Right lobe of liver (tissue), 6 donors: Measurements from ENCODE around the gene SMPD1. TPM values are rescaled to one million over a fixed set of nuclear protein-coding genes. Genes with fewer than 3 reads are reported as not detected.
A peak's percentile ranks its signal among the peaks of the same experiment; 100 is the strongest.

Source experiments
- ATAC-seq, 4 donors: fragments of 200-7000 bp; cut with Tn5 transposase; one replicate each; pipeline ENCODE4 v1.9.1; 2020; ENCODE audit warnings: mild to moderate bottlenecking in 4 of 4, moderate library complexity in 4 of 4
- DNase-seq, 3 donors: peaks; one replicate each; pipeline ENCODE4 v3.0.0-alpha.2; 2020
- H3K27ac ChIP-seq, 3 donors: fragments of 200-600 bp; one replicate each; pipeline ENCODE4 v1.8.0; 2022
- H3K27me3 ChIP-seq, 2 donors: fragments of 200-600 bp; one replicate each; pipeline ENCODE4 v1.8.0; 2022
- H3K36me3 ChIP-seq, 4 donors: fragments of 200-600 bp; sonication (generic) in 1 of 4; one replicate each; pipeline versions ENCODE4 v1.5.1 to v1.8.0; 2017 to 2022; ENCODE audit warnings: control low read depth in 1 of 4
- H3K4me1 ChIP-seq, 4 donors: fragments of 200-600 bp; sonication (generic) in 1 of 4; one replicate each; pipeline versions ENCODE4 v1.5.1 to v1.8.0; 2017 to 2022; ENCODE audit warnings: control low read depth in 1 of 4
- H3K4me3 ChIP-seq, 3 donors: fragments of 200-600 bp; one replicate each; pipeline ENCODE4 v1.8.0; 2022
- H3K9me3 ChIP-seq, 4 donors: fragments of 200-600 bp; sonication (generic) in 1 of 4; one replicate each; pipeline versions ENCODE4 v1.5.1 to v1.8.0; 2017 to 2022; ENCODE audit warnings: control low read depth in 1 of 4
- POLR2A ChIP-seq: fragments of 450-650 bp; IDR thresholded peaks from one replicate; pipeline ENCODE4 v1.6.1; 2017; ENCODE audit warnings: antibody characterized with exemption, mild to moderate bottlenecking
- WGBS: methylation state at CpG from one replicate; pipeline ENCODE4 v1.1.6; 2018; ENCODE audit warnings: low coverage, low lambda C conversion rate; ENCODE audit not compliant: insufficient coverage; ENCODE audit errors: missing lambda C conversion rate; 5-methylcytosine and 5-hydroxymethylcytosine counted together
- intact Hi-C, 2 donors: fragments of 100-400 bp; cut with DNase I; formaldehyde crosslinking; loops; one replicate each; pipeline versions ENCODE4 v1.11.2 to v1.14.1; 2022
- total RNA-seq, 6 experiments: library from RNA; depleted of rRNA in 2 of 6; stranded (reverse); fragments of >200 nt in 2 of 6; fragmentation: NEBNext Ultra II Directional in 3 of 6; extraction: Animal tissue kit (Norgen Biotek cat#: 25700) in 3 of 6; gene quantifications; one replicate each; pipeline versions ENCODE4 v1.1.0 to v1.2.4, GENCODE V29; 2016 to 2023
- TF ChIP-seq, protein P1 (sequence below), 4 donors: fragments of 200-600 bp in 3 of 4; fragments of 450-650 bp in 1 of 4; IDR thresholded peaks; one replicate each; pipeline versions ENCODE4 v1.5.1 to v1.8.0; 2016 to 2022; ENCODE audit warnings: antibody characterized with exemption in 4 of 4, mild to moderate bottlenecking in 2 of 4
- donor health status: DM: no; HTN: yes; CAD: no.
- donor health status: DM: no; HTN: no; CAD: no.
- donor health status: DM: no; HTN: no; CAD: no.
- donor health status: DM: no; HTN: yes; CAD: no.
- donor health status: DM: no; HTN: yes; CAD: no.

Gene SMPD1
- total RNA-seq, 6 experiments from 2014 or later = 45.3 to 77.9 (median 57.3) TPM

DNA sequence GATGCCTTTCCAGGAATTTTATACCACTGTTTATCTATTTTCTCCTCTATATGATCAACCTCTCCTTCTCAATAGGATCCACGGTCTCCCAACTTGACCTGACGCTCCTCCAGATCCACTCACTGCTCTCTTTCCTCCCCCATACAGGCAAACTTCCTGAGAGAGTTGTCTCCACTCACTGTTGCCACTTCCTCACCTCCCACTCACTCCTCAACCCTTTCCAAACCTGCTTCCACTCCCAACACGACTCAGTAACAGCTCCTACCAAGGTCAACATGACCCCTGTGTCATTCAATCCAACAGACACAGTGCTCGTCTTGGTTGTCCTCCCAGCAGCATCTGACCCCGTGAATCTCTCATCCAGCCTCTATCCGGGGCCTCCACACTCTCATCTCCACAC is 25.5 kb downstream of the SMPD1 start:
- H3K36me3 ChIP-seq = no peaks in the 10 kb centered on the region
- H3K4me1 ChIP-seq = peaks cover 0 to 8% (median 3%) of the 10 kb centered on the region in 4 donors
- H3K4me3 ChIP-seq = no peak overlapping the region
- intact Hi-C loops = no loop called here
- ATAC-seq (no peak), DNase-seq (no peak)
- no peak for TF ChIP-seq POLR2A
- TF ChIP-seq, protein P1, sequence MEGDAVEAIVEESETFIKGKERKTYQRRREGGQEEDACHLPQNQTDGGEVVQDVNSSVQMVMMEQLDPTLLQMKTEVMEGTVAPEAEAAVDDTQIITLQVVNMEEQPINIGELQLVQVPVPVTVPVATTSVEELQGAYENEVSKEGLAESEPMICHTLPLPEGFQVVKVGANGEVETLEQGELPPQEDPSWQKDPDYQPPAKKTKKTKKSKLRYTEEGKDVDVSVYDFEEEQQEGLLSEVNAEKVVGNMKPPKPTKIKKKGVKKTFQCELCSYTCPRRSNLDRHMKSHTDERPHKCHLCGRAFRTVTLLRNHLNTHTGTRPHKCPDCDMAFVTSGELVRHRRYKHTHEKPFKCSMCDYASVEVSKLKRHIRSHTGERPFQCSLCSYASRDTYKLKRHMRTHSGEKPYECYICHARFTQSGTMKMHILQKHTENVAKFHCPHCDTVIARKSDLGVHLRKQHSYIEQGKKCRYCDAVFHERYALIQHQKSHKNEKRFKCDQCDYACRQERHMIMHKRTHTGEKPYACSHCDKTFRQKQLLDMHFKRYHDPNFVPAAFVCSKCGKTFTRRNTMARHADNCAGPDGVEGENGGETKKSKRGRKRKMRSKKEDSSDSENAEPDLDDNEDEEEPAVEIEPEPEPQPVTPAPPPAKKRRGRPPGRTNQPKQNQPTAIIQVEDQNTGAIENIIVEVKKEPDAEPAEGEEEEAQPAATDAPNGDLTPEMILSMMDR (IDR thresholded peaks at IDR 0.05) = no peak
- 87% methylated on average over 6 of the region's 6 CpGs for WGBS
- no peak overlapping the region for H3K27ac ChIP-seq
- no peaks in the 10 kb centered on the region for H3K27me3 ChIP-seq
- H3K9me3 ChIP-seq = no peaks in the 10 kb centered on the region

DNA sequence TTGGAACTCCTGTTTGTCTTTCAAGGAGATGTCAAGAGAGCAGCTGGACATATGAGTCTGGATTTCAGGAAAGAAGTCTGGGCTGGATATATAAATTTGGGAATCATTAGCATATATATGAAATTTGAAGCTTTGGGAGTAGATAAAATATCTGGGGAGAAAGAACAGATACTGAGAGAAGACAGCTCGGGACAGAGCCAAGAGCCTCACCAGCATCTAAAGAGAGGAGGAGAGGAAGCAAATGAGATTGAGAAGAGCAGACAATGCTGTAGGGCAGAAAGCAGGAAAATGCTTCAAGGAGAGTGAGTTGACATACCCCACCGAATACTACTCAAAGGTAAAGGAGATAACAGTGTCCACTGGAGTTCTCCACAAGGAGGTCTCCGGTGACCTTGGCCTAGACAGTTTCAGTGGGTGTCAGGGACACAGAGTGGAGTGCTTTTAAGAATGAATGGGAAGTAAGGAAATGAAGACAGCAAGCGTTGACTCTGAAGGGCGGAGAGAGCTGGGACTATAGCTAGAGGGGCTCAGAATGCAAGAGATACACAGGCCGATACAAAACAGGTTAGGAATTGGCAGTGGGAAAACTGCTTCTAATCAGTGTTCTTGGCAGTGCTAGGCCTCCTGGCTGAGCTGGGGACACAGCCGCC is 27.8 kb downstream of the SMPD1 start:
- ATAC-seq (peak in 1 of 4 donors; percentile 25), DNase-seq (no peak)
- Histone ChIP-seq H3K9me3 (no peaks in the 10 kb centered on the region), H3K36me3 (no peaks in the 10 kb centered on the region), H3K4me3 (peak overlapping the region; percentile 82 to 91 (median 83)), H3K27me3 (no peaks in the 10 kb centered on the region), H3K27ac (peak overlapping the region in 2 of 3 donors; percentile 62 to 76), H3K4me1 (peaks cover 0 to 8% (median 3%) of the 10 kb centered on the region in 4 donors)
- no peak for TF ChIP-seq POLR2A
- TF ChIP-seq, protein P1 (IDR thresholded peaks at IDR 0.05) = no peak
- intact Hi-C loops = no loop called here
- WGBS = 49% methylated on average over 6 of the region's 7 CpGs

DNA sequence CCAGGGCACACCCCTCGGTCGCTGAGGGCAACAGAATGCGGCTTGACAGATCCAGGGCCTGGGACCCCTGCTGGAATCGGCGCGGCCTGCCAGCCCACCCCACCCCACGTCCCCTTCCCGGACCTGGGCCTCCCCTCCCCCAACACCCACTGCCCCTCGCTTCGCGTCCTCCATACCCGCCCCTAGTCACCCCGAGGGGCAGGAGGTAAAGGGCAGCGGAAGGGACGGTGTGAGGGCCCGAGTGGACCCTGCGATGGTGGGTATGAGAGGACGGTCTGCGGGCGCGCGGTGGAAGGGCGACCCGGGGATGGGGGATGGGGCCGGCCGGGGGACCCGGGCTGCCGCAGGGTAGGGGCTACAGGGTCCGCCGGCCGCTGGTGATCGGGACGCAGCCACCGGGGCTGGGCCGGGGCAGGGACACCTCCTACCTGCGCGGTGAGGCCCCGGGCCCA is 28.3 kb downstream of the SMPD1 start:
- peak overlapping the region; percentile 82 to 91 (median 83) for H3K4me3 ChIP-seq
- intact Hi-C loops = no loop called here
- H3K27me3 ChIP-seq = no peaks in the 10 kb centered on the region
- WGBS = 0% methylated on average over 1 of the region's 38 CpGs
- peak overlapping the region; percentile 57 to 76 (median 62) for H3K27ac ChIP-seq
- ATAC-seq = peak; percentile 7 to 17 (median 9)
- TF ChIP-seq, protein P1 (IDR thresholded peaks at IDR 0.05) = no peak
- TF ChIP-seq POLR2A = no peak
- no peak for DNase-seq
- H3K9me3 ChIP-seq = no peaks in the 10 kb centered on the region
- H3K4me1 ChIP-seq = peaks cover 0 to 8% (median 3%) of the 10 kb centered on the region in 4 donors
- H3K36me3 ChIP-seq = no peaks in the 10 kb centered on the region

DNA sequence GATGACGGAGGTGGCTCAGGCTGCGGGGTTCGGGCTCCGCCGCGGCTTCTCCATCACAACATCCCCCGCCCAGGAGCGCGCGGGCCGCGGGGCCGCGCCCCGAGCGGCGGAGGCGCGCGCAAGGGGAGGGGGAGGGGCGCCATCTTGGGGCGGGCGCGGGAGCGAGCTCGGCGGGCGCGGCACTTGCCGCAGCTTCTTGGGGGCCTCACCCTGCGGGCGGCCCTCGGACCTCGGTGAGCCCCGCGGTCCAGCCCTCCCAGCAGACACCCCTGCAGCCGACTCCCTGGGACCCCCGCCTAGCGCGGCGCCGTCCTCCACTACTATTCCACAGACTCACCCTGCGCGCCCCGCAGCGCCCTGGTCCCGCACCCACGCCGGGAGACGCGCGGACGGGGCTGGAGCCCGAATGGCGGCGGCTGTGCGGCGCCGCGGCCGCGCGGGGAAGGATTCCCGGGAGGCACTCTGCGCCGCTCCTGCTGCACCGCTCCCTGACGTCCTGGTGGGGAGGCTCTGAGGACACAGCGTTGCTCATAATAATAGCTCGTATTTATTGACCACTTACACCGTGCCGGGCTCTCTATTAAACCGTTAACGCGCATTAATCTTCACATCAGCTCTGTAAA is 28.8 kb downstream of the SMPD1 start, which contains the start of gene APBB1:
Gene APBB1 (minus strand): TSS at position 86 of the 623 bp plus-strand sequence. CDS start 7,747 bp downstream, outside the sequence.
- Histone ChIP-seq H3K4me1 (peaks cover 0 to 8% (median 3%) of the 10 kb centered on the region in 4 donors), H3K27me3 (no peaks in the 10 kb centered on the region), H3K4me3 (peak within 1 kb of the TSS; percentile 82 to 91 (median 83)), H3K9me3 (no peaks in the 10 kb centered on the region), H3K36me3 (no peaks in the 10 kb centered on the region), H3K27ac (peak within 1 kb of the TSS; percentile 57 to 76 (median 62))
- intact Hi-C loops = no loop called here
- 0% methylated on average over 7 of the region's 75 CpGs for WGBS
- DNase-seq = peak in 2 of 3 donors; percentile 57 to 65
- TF ChIP-seq, protein P1 (IDR thresholded peaks at IDR 0.05) = peak in 3 of 4 donors; percentile 14 to 15 (median 15)
- TF ChIP-seq POLR2A = peak; percentile 27
- peak; percentile 79 to 92 (median 84) for ATAC-seq
